Breast epithelium (tissue), 4 donors: ENCODE results near the gene TOP3B. TPM values are rescaled to one million over a fixed set of nuclear protein-coding genes. Genes with fewer than 3 reads are reported as not detected.

Experiments used
- DNase-seq, 2 donors: peaks; one replicate each; pipeline ENCODE4 v3.0.0-alpha.2; 2019; ENCODE audit warnings: low spot score in 2 of 2
- H3K27ac ChIP-seq, 2 donors: fragments of 200-600 bp; sonication (generic) in 1 of 2; one replicate each; pipeline ENCODE4 v1.5.1; 2016 to 2019; ENCODE audit warnings: mild to moderate bottlenecking in 1 of 2
- H3K27me3 ChIP-seq, 2 donors: fragments of 200-600 bp; sonication (generic) in 1 of 2; one replicate each; pipeline versions ENCODE4 v1.5.1 to v1.6.0; 2017 to 2019; ENCODE audit warnings: control low read depth in 1 of 2, mild to moderate bottlenecking in 1 of 2
- H3K36me3 ChIP-seq: fragments of 200-600 bp; one replicate; pipeline ENCODE4 v1.5.1; 2019
- H3K4me1 ChIP-seq, 2 donors: fragments of 200-600 bp; sonication (generic); one replicate each; pipeline ENCODE4 v1.5.1; 2016 to 2019; ENCODE audit warnings: control low read depth in 1 of 2
- H3K4me3 ChIP-seq, 3 donors: fragments of 200-600 bp; sonication (generic); 1 replicate in 2 of 3; 2 replicates in 1 of 3; pipeline ENCODE4 v1.5.1; 2016 to 2019; ENCODE audit warnings: mild to moderate bottlenecking in 3 of 3, moderate library complexity in 2 of 3
- H3K9me3 ChIP-seq, 2 donors: fragments of 200-600 bp; sonication (generic) in 1 of 2; one replicate each; pipeline ENCODE4 v1.5.1; 2016 to 2019; ENCODE audit warnings: control low read depth in 1 of 2
- CTCF ChIP-seq, 3 donors: fragments of 450-650 bp; IDR thresholded peaks; one replicate each; pipeline ENCODE4 v1.5.1; 2016 to 2017; ENCODE audit warnings: antibody characterized with exemption in 3 of 3, mild to moderate bottlenecking in 3 of 3, moderate library complexity in 3 of 3
- POLR2A ChIP-seq: fragments of 450-650 bp; IDR thresholded peaks from one replicate; pipeline ENCODE4 v1.6.1; 2016; ENCODE audit warnings: antibody characterized with exemption, mild to moderate bottlenecking, moderate library complexity
- POLR2AphosphoS5 ChIP-seq, 3 donors: sonication (generic); formaldehyde crosslinking; IDR thresholded peaks; one replicate each; pipeline ENCODE4 v1.6.1; 2017; ENCODE audit warnings: antibody characterized with exemption in 3 of 3
- intact Hi-C: fragments of 100-400 bp; cut with DNase I; formaldehyde crosslinking; loops from one replicate; pipeline ENCODE4 v1.15.1; 2023; ENCODE audit warnings: low total_unique reads
- total RNA-seq, 3 donors: library from RNA; depleted of rRNA; stranded (reverse); fragments of >200 nt; gene quantifications; one replicate each; pipeline ENCODE4 v1.1.0, GENCODE V29; 2016

The TOP3B gene
- total RNA-seq, 3 donors from 2014 or later = 20.2 to 34.8 (median 33.1) TPM

- Histone ChIP-seq H3K4me1 (peaks cover 9 to 19% of the 10 kb centered on the region in 2 donors), H3K4me3 (no peak overlapping the region), H3K27ac (peak overlapping the region; percentile 89 to 93), H3K36me3 (no peaks in the 10 kb centered on the region), H3K27me3 (no peaks in the 10 kb centered on the region), H3K9me3 (no peaks in the 10 kb centered on the region)
- TF ChIP-seq CTCF (IDR thresholded peaks at IDR 0.05) = no peak
- no peak for TF ChIP-seq POLR2A
- TF ChIP-seq POLR2AphosphoS5 (IDR thresholded peaks at IDR 0.05) = no peak
- intact Hi-C loops = no loop called here
- DNase-seq = no peak
These were observed 43.1 kb downstream of the TOP3B start for GRCh38 chr22:21939461-21939913.

- Histone ChIP-seq H3K9me3 (no peaks in the 10 kb centered on the region), H3K27me3 (no peaks in the 10 kb centered on the region), H3K27ac (peak overlapping the region; percentile 89 to 93), H3K4me3 (peak overlapping the region; percentile 58 to 71 (median 58)), H3K4me1 (peaks cover 9 to 19% of the 10 kb centered on the region in 2 donors), H3K36me3 (no peaks in the 10 kb centered on the region)
- intact Hi-C loops = no loop called here
- no peak for DNase-seq
- TF ChIP-seq POLR2AphosphoS5 (IDR thresholded peaks at IDR 0.05) = no peak
- no peak for TF ChIP-seq CTCF (IDR thresholded peaks at IDR 0.05)
- TF ChIP-seq POLR2A = no peak
These were observed 43.7 kb downstream of the TOP3B start for GRCh38 chr22:21938906-21939305.

GRCh38 chr22:21938071-21938822 lies 44.3 kb downstream of the TOP3B start:
- no peaks in the 10 kb centered on the region for H3K9me3 ChIP-seq
- TF ChIP-seq CTCF (IDR thresholded peaks at IDR 0.05) = peak; percentile 99 to 100 (median 99)
- peak; percentile 63 to 83 (median 80) for TF ChIP-seq POLR2AphosphoS5 (IDR thresholded peaks at IDR 0.05)
- TF ChIP-seq POLR2A = no peak
- H3K4me3 ChIP-seq = peak overlapping the region; percentile 58 to 71 (median 58)
- H3K36me3 ChIP-seq = no peaks in the 10 kb centered on the region
- H3K27ac ChIP-seq = peak overlapping the region; percentile 89 to 93
- intact Hi-C loops = no loop called here
- no peaks in the 10 kb centered on the region for H3K27me3 ChIP-seq
- peaks cover 9 to 19% of the 10 kb centered on the region in 2 donors for H3K4me1 ChIP-seq
- DNase-seq = peak; percentile 89 to 93

- Histone ChIP-seq H3K36me3 (no peaks in the 10 kb centered on the region), H3K27me3 (no peaks in the 10 kb centered on the region), H3K27ac (peak overlapping the region; percentile 89 to 93), H3K4me3 (peak overlapping the region; percentile 58 to 71 (median 58)), H3K9me3 (no peaks in the 10 kb centered on the region), H3K4me1 (peaks cover 4 to 19% of the 10 kb centered on the region in 2 donors)
- no peak for DNase-seq
- TF ChIP-seq POLR2A (no peak), CTCF (IDR thresholded peaks at IDR 0.05) (no peak), POLR2AphosphoS5 (IDR thresholded peaks at IDR 0.05) (no peak)
- intact Hi-C loops = no loop called here
These were observed 44.8 kb downstream of the TOP3B start for GRCh38 chr22:21937821-21938070.

- Histone ChIP-seq H3K4me3 (peak overlapping the region; percentile 58 to 71 (median 58)), H3K27ac (peak overlapping the region; percentile 89 to 93), H3K4me1 (peaks cover 0 to 19% of the 10 kb centered on the region in 2 donors), H3K27me3 (no peaks in the 10 kb centered on the region), H3K36me3 (no peaks in the 10 kb centered on the region), H3K9me3 (no peaks in the 10 kb centered on the region)
- DNase-seq = peak in 1 of 2 donors; percentile 65
- intact Hi-C loops = no loop called here
- TF ChIP-seq CTCF (IDR thresholded peaks at IDR 0.05) (no peak), POLR2A (no peak), POLR2AphosphoS5 (IDR thresholded peaks at IDR 0.05) (no peak)
These were observed 45.4 kb downstream of the TOP3B start for GRCh38 chr22:21937041-21937820.
